CD14-positive monocyte (primary cell): ENCODE data around the gene MNDA. TPM values are rescaled to one million over a fixed set of nuclear protein-coding genes. Genes with fewer than 3 reads are reported as not detected.
A peak's percentile ranks its signal among the peaks of the same experiment; 100 is the strongest.

Source experiments
- DNase-seq, 3 donors: peaks; one replicate each; pipeline ENCODE4 v3.0.0-alpha.2; 2011 to 2022
- H2AFZ ChIP-seq: 2 replicates; pipeline ENCODE4 v1.6.0; 2012; ENCODE audit warnings: mild to moderate bottlenecking, low read depth, low read length, inconsistent platforms; ENCODE audit not compliant: insufficient read depth, poor library complexity, severe bottlenecking
- H3K27ac ChIP-seq, 2 donors: 1 replicate in 1 of 2; 2 replicates in 1 of 2; pipeline ENCODE4 v1.5.1; 2012 to 2013; ENCODE audit warnings: low read length in 2 of 2, control low read depth in 1 of 2, inconsistent platforms in 1 of 2, low read depth in 1 of 2, mild to moderate bottlenecking in 1 of 2
- H3K27me3 ChIP-seq, 2 donors: one replicate each; pipeline versions ENCODE4 v1.6.0 to v1.6.1; 2011 to 2013; ENCODE audit warnings: low read length in 2 of 2; ENCODE audit not compliant: control insufficient read depth in 2 of 2, insufficient read depth in 2 of 2
- H3K36me3 ChIP-seq, 2 donors: replicated peaks in 1 of 2; 1 replicate in 1 of 2; 2 replicates in 1 of 2; pipeline versions ENCODE4 v1.5.1 to v1.6.1; 2012 to 2013; ENCODE audit warnings: low read length in 2 of 2, control low read depth in 1 of 2, inconsistent platforms in 1 of 2, mild to moderate bottlenecking in 1 of 2; ENCODE audit not compliant: insufficient read depth in 2 of 2, control insufficient read depth in 1 of 2
- H3K4me1 ChIP-seq, 2 donors: 1 replicate in 1 of 2; 2 replicates in 1 of 2; pipeline versions ENCODE4 v1.5.1 to v1.6.1; 2012 to 2013; ENCODE audit warnings: low read length in 2 of 2, control low read depth in 1 of 2, inconsistent platforms in 1 of 2, mild to moderate bottlenecking in 1 of 2, moderate library complexity in 1 of 2; ENCODE audit not compliant: insufficient read depth in 2 of 2, control insufficient read depth in 1 of 2
- H3K4me2 ChIP-seq: replicated peaks from 2 replicates; pipeline ENCODE3; 2012; ENCODE audit warnings: low read length, moderate library complexity, mild to moderate bottlenecking; ENCODE audit not compliant: poor library complexity, severe bottlenecking; ENCODE audit errors: extremely low read depth
- H3K4me3 ChIP-seq, 3 experiments: fragments of 200-600 bp in 1 of 3; sonication (generic) in 1 of 3; replicated peaks in 1 of 3; 1 replicate in 2 of 3; 2 replicates in 1 of 3; pipeline ENCODE4 v1.5.1; 2011 to 2013; ENCODE audit warnings: low read length in 3 of 3, mild to moderate bottlenecking in 3 of 3, control low read depth in 2 of 3, low read depth in 2 of 3, inconsistent platforms in 1 of 3, moderate library complexity in 1 of 3
- H3K79me2 ChIP-seq: 2 replicates; pipeline ENCODE4 v1.6.0; 2012; ENCODE audit warnings: mild to moderate bottlenecking, control low read depth, inconsistent platforms, low read length, moderate library complexity; ENCODE audit not compliant: insufficient read depth
- H3K9ac ChIP-seq: 2 replicates; pipeline ENCODE4 v1.6.0; 2017; ENCODE audit warnings: low read length, mild to moderate bottlenecking; ENCODE audit not compliant: insufficient read depth, poor library complexity, severe bottlenecking
- H3K9me3 ChIP-seq, 2 donors: replicated peaks in 1 of 2; 1 replicate in 1 of 2; 2 replicates in 1 of 2; pipeline versions ENCODE4 v1.5.1 to v1.6.1; 2012 to 2013; ENCODE audit warnings: low read length in 2 of 2, control low read depth in 1 of 2; ENCODE audit not compliant: control insufficient read depth in 1 of 2, insufficient read depth in 1 of 2
- H4K20me1 ChIP-seq: 2 replicates; pipeline ENCODE4 v1.6.0; 2012; ENCODE audit warnings: mild to moderate bottlenecking, low read length, control low read depth, moderate library complexity; ENCODE audit not compliant: insufficient read depth
- H3K27ac Mint-ChIP-seq, 7 donors: one replicate each; pipeline ENCODE4 v1.8.0; 2020; ENCODE audit warnings: mild to moderate bottlenecking in 7 of 7, mixed read lengths in 7 of 7, moderate library complexity in 6 of 7, inconsistent platforms in 2 of 7
- H3K27me3 Mint-ChIP-seq, 3 donors: one replicate each; pipeline ENCODE4 v1.8.0; 2021 to 2022; ENCODE audit warnings: low read depth in 3 of 3, mild to moderate bottlenecking in 3 of 3, mixed read lengths in 3 of 3, moderate library complexity in 3 of 3, inconsistent platforms in 1 of 3
- H3K36me3 Mint-ChIP-seq, 2 donors: one replicate each; pipeline ENCODE4 v1.8.0; 2020; ENCODE audit warnings: mixed read lengths in 2 of 2, inconsistent platforms in 1 of 2, mild to moderate bottlenecking in 1 of 2
- H3K4me1 Mint-ChIP-seq: one replicate; pipeline ENCODE4 v1.8.0; 2020; ENCODE audit warnings: mild to moderate bottlenecking, mixed read lengths
- H3K4me3 Mint-ChIP-seq, 2 donors: one replicate each; pipeline ENCODE4 v1.8.0; 2020; ENCODE audit warnings: mild to moderate bottlenecking in 2 of 2, mixed read lengths in 2 of 2, moderate library complexity in 1 of 2
- H3K9me3 Mint-ChIP-seq, 7 donors: one replicate each; pipeline ENCODE4 v1.8.0; 2020 to 2022; ENCODE audit warnings: mixed read lengths in 7 of 7, mild to moderate bottlenecking in 6 of 7, moderate library complexity in 6 of 7, inconsistent platforms in 2 of 7
- CTCF ChIP-seq: fragments of 200-600 bp; IDR thresholded peaks from one replicate; pipeline ENCODE4 v1.8.0; 2022; ENCODE audit warnings: antibody characterized with exemption, mild to moderate bottlenecking
- WGBS: methylation state at CpG from one replicate; pipeline ENCODE4 v1.1.5; 2013; ENCODE audit warnings: missing lambda C conversion rate; ENCODE audit not compliant: insufficient coverage; 5-methylcytosine and 5-hydroxymethylcytosine counted together
- intact Hi-C, 2 donors: fragments of 100-400 bp; cut with micrococcal nuclease; formaldehyde crosslinking; loops; one replicate each; pipeline versions ENCODE4 v1.15.0 to v1.15.1; 2023
- polyA plus RNA-seq, 3 donors: library from polyadenylated mRNA; depleted of rRNA in 1 of 3; unstranded in 2 of 3; stranded (reverse) in 1 of 3; fragments of 300-500 nt in 2 of 3; fragments of >200 nt in 1 of 3; fragmentation: Illumina TruSeq in 2 of 3; gene quantifications; 1 replicate in 2 of 3; 2 replicates in 1 of 3; pipeline ENCODE4 v1.2.3, GENCODE V29; 2012 to 2021

The MNDA gene
- polyA plus RNA-seq, 3 donors = 365 to 1,917 (median 1,418) TPM

GRCh38 chr1:158801396-158801795 is 29.8 kb upstream of the MNDA start:
- peak in 1 of 3 donors; percentile 45 for DNase-seq
- no peak for TF ChIP-seq CTCF
- peak overlapping the region in 1 of 3 experiments; percentile 65 for H3K4me3 ChIP-seq
- H2AFZ ChIP-seq = no peak overlapping the region
- no peaks in the 10 kb centered on the region for H4K20me1 ChIP-seq
- H3K9ac ChIP-seq = peak overlapping the region; percentile 38
- H3K36me3 ChIP-seq = no peaks in the 10 kb centered on the region
- intact Hi-C loops = loop anchor here in 1 of 2 donors (5.0 to 10.0 kb wide), 2 partner anchors 36 to 273 kb away; partner anchors contain the start of gene AIM2
- WGBS = no CpG with 5 or more reads among the region's 1 CpG
- H3K4me1 ChIP-seq = peaks cover 83 to 90% of the 10 kb centered on the region in 2 donors
- Mint-ChIP-seq H3K36me3 (peaks cover 3 to 5% of the 10 kb centered on the region in 2 donors), H3K4me1 (peaks cover 82% of the 10 kb centered on the region), H3K27me3 (peaks cover 0 to 3% (median 0%) of the 10 kb centered on the region in 3 donors), H3K27ac (peak overlapping the region; percentile 90 to 98 (median 95)), H3K9me3 (no peaks in the 10 kb centered on the region), H3K4me3 (peak overlapping the region; percentile 56 to 81)
- H3K4me2 ChIP-seq = peak overlapping the region; percentile 73
- no peaks in the 10 kb centered on the region for H3K9me3 ChIP-seq
- H3K79me2 ChIP-seq = peaks cover 66% of the 10 kb centered on the region
- peak overlapping the region; percentile 64 to 87 for H3K27ac ChIP-seq
- H3K27me3 ChIP-seq = no peaks in the 10 kb centered on the region

- H3K27ac ChIP-seq = peak overlapping the region in 1 of 2 donors; percentile 87
- peaks cover 85% of the 10 kb centered on the region for H3K4me1 Mint-ChIP-seq
- peak overlapping the region in 2 of 3 experiments; percentile 16 to 65 for H3K4me3 ChIP-seq
- intact Hi-C loops = loop anchor here in 1 of 2 donors (5.0 to 10.0 kb wide), 2 partner anchors 34 to 271 kb away; partner anchors contain the start of gene AIM2
- peak overlapping the region in 2 of 7 donors; percentile 18 to 90 for H3K27ac Mint-ChIP-seq
- H3K27me3 Mint-ChIP-seq = peaks cover 0 to 3% (median 0%) of the 10 kb centered on the region in 3 donors
- H2AFZ ChIP-seq = no peak overlapping the region
- H3K4me2 ChIP-seq = peak overlapping the region; percentile 73
- peaks cover 66% of the 10 kb centered on the region for H3K79me2 ChIP-seq
- H3K9me3 ChIP-seq = no peaks in the 10 kb centered on the region
- no CpG with 5 or more reads among the region's 1 CpG for WGBS
- H3K36me3 Mint-ChIP-seq = peaks cover 5 to 11% of the 10 kb centered on the region in 2 donors
- H3K27me3 ChIP-seq = no peaks in the 10 kb centered on the region
- no peaks in the 10 kb centered on the region for H3K9me3 Mint-ChIP-seq
- no peaks in the 10 kb centered on the region for H3K36me3 ChIP-seq
- peaks cover 93 to 94% of the 10 kb centered on the region in 2 donors for H3K4me1 ChIP-seq
- no peak for DNase-seq
- peak overlapping the region in 1 of 2 donors; percentile 63 for H3K4me3 Mint-ChIP-seq
- no peak overlapping the region for H3K9ac ChIP-seq
- no peaks in the 10 kb centered on the region for H4K20me1 ChIP-seq
- TF ChIP-seq CTCF = no peak
Observed at GRCh38 chr1:158803678-158804077, 27.5 kb upstream of the MNDA start.
